Smooth muscle cell (in vitro differentiated cells): ENCODE data around the gene DPP10. TPM values are rescaled to one million over a fixed set of nuclear protein-coding genes. Genes with fewer than 3 reads are reported as not detected.
"Not testable (repeated sequence)": the region's sequence is repeated elsewhere in the genome, so short reads cannot be mapped to it uniquely, and the experiment has no call there.

Experiments
- DNase-seq: peaks from one replicate; lab custom pipeline; 2025; ENCODE audit not compliant: unreplicated experiment; lab: John Stamatoyannopoulos, UW
- H2AFZ ChIP-seq: fragments of 200-600 bp; sonication (generic); 2 replicates; pipeline ENCODE4 v1.6.0; 2016; ENCODE audit warnings: antibody characterized with exemption, low read depth, mild to moderate bottlenecking
- H3F3A ChIP-seq: fragments of 200-600 bp; sonication (generic); 2 replicates; pipeline ENCODE4 v1.6.0; 2017; ENCODE audit warnings: antibody characterized with exemption, low read depth
- H3K27ac ChIP-seq: fragments of 200-600 bp; sonication (generic); 2 replicates; pipeline ENCODE4 v1.5.1; 2016; ENCODE audit warnings: low read depth, mild to moderate bottlenecking
- H3K27me3 ChIP-seq: fragments of 200-600 bp; sonication (generic); 2 replicates; pipeline ENCODE4 v1.6.1; 2016; ENCODE audit warnings: low read depth, mild to moderate bottlenecking
- H3K36me3 ChIP-seq: fragments of 200-600 bp; sonication (generic); 2 replicates; pipeline ENCODE4 v1.5.1; 2016; ENCODE audit warnings: low read depth
- H3K4me1 ChIP-seq: fragments of 200-600 bp; sonication (generic); 2 replicates; pipeline ENCODE4 v1.5.1; 2016; ENCODE audit warnings: low read depth
- H3K4me2 ChIP-seq: fragments of 200-600 bp; sonication (generic); 2 replicates; pipeline ENCODE4 v1.6.0; 2016; ENCODE audit warnings: mild to moderate bottlenecking
- H3K4me3 ChIP-seq: fragments of 200-600 bp; sonication (generic); 2 replicates; pipeline ENCODE4 v1.5.1; 2016; ENCODE audit warnings: mild to moderate bottlenecking
- H3K79me2 ChIP-seq: fragments of 200-600 bp; sonication (generic); 2 replicates; pipeline ENCODE4 v1.6.0; 2016; ENCODE audit warnings: low read depth, mild to moderate bottlenecking
- H3K9ac ChIP-seq: fragments of 200-600 bp; sonication (generic); 2 replicates; pipeline ENCODE4 v1.6.0; 2016; ENCODE audit warnings: low read depth
- H3K9me3 ChIP-seq: fragments of 200-600 bp; sonication (generic); replicated peaks from 2 replicates; pipeline ENCODE4 v1.5.1; 2016; ENCODE audit warnings: low read depth
- H4K20me1 ChIP-seq: fragments of 200-600 bp; sonication (generic); 2 replicates; pipeline ENCODE4 v1.6.0; 2016; ENCODE audit warnings: low read depth
- CTCF ChIP-seq: fragments of 200-600 bp; sonication (generic); IDR thresholded peaks from 2 replicates; pipeline ENCODE4 v1.5.1; 2017; ENCODE audit warnings: borderline replicate concordance, mild to moderate bottlenecking, antibody characterized with exemption; ENCODE audit not compliant: insufficient read depth, poor library complexity, severe bottlenecking
- WGBS: methylation state at CpG from one replicate; pipeline ENCODE4 v1.1.7; 2016; ENCODE audit warnings: low lambda C conversion rate; 5-methylcytosine and 5-hydroxymethylcytosine counted together
- polyA plus RNA-seq: library from polyadenylated mRNA; unstranded; fragments of >200 nt; fragmentation: Nextera tagmentation; extraction: Ambion mirVana; gene quantifications from 2 replicates; pipeline ENCODE4 v1.2.1, GENCODE V29; 2016
- total RNA-seq: library from RNA; depleted of rRNA; stranded (reverse); fragments of >200 nt; gene quantifications from 2 replicates; pipeline ENCODE4 v1.2.3, GENCODE V29; 2014

Gene DPP10
- total and polyA plus RNA-seq, 2 experiments from 2014 or later, result 3.6 TPM; not detected in 1

GRCh38 chr2:114960389-114960788 lies 517.9 kb downstream of the DPP10 start:
- no peak for TF ChIP-seq CTCF
- no peak overlapping the region for H3K4me2 ChIP-seq

GRCh38 chr2:114962532-114962931 lies 520.1 kb downstream of the DPP10 start:
- no peaks in the 10 kb centered on the region for H3F3A ChIP-seq
- 91% methylated on average over 3 of the region's 3 CpGs for WGBS
- H3K9me3 ChIP-seq, result no peaks in the 10 kb centered on the region
- H3K27me3 ChIP-seq, result no peaks in the 10 kb centered on the region
- no peaks in the 10 kb centered on the region for H3K36me3 ChIP-seq
- no peak for DNase-seq
- H3K9ac ChIP-seq, result no peak overlapping the region
- H3K4me3 ChIP-seq, result no peak overlapping the region
- no peak overlapping the region for H3K4me2 ChIP-seq
- no peak overlapping the region for H3K27ac ChIP-seq
- H4K20me1 ChIP-seq, result no peaks in the 10 kb centered on the region
- TF ChIP-seq CTCF, result no peak
- H2AFZ ChIP-seq, result no peak overlapping the region
- no peaks in the 10 kb centered on the region for H3K79me2 ChIP-seq
- H3K4me1 ChIP-seq, result no peaks in the 10 kb centered on the region

More at GRCh38 chr2:114960389-114960788, 517.9 kb downstream of the DPP10 start:
- Histone ChIP-seq H3K79me2 (no peaks in the 10 kb centered on the region), H3K36me3 (no peaks in the 10 kb centered on the region), H3K4me3 (no peak overlapping the region), H3K27ac (no peak overlapping the region), H3K27me3 (no peaks in the 10 kb centered on the region), H4K20me1 (no peaks in the 10 kb centered on the region), H3K4me1 (no peaks in the 10 kb centered on the region), H3F3A (no peaks in the 10 kb centered on the region), H3K9me3 (no peaks in the 10 kb centered on the region), H3K9ac (no peak overlapping the region), H2AFZ (no peak overlapping the region)
- WGBS, result 96% methylated on average over 5 of the region's 5 CpGs
- no peak for DNase-seq

GRCh38 chr2:114968748-114969400 lies 526.4 kb downstream of the DPP10 start:
- Histone ChIP-seq H3K9ac (no peak overlapping the region), H3K36me3 (no peaks in the 10 kb centered on the region), H3K9me3 (no peaks in the 10 kb centered on the region), H2AFZ (no peak overlapping the region), H3K4me3 (no peak overlapping the region), H3K4me1 (no peaks in the 10 kb centered on the region), H3K27ac (no peak overlapping the region), H3K79me2 (no peaks in the 10 kb centered on the region), H3F3A (no peaks in the 10 kb centered on the region), H4K20me1 (no peaks in the 10 kb centered on the region), H3K27me3 (no peaks in the 10 kb centered on the region), H3K4me2 (no peak overlapping the region)
- no peak for DNase-seq
- TF ChIP-seq CTCF, result no peak
- WGBS, result 88% methylated on average over 2 of the region's 2 CpGs

- H3K4me1 ChIP-seq, H3K4me2 ChIP-seq, H2AFZ ChIP-seq, H3F3A ChIP-seq, DNase-seq, H3K36me3 ChIP-seq, H3K4me3 ChIP-seq, H4K20me1 ChIP-seq, H3K27ac ChIP-seq, H3K27me3 ChIP-seq, H3K9ac ChIP-seq, H3K79me2 ChIP-seq, H3K9me3 ChIP-seq: not testable (repeated sequence)
- WGBS, result 91% methylated on average over 19 of the region's 19 CpGs
These were observed 561.9 kb downstream of the DPP10 start for GRCh38 chr2:115004321-115004720.
